Nephron (organoid): ENCODE measurements around the gene TDRD5.

Experiments
- H3K27ac Mint-ChIP-seq, 3 experiments: 2 replicates each; pipeline ENCODE4 v1.8.0; 2020; ENCODE audit warnings: mixed read lengths in 3 of 3, mild to moderate bottlenecking in 2 of 3, moderate library complexity in 1 of 3
- H3K27me3 Mint-ChIP-seq: 2 replicates; pipeline ENCODE4 v1.8.0; 2021; ENCODE audit warnings: low read depth, mild to moderate bottlenecking, moderate library complexity, mixed read lengths
- H3K36me3 Mint-ChIP-seq: 2 replicates; pipeline ENCODE4 v1.8.0; 2020; ENCODE audit warnings: low read depth, mixed read lengths
- H3K4me1 Mint-ChIP-seq: 2 replicates; pipeline ENCODE4 v1.8.0; 2020; ENCODE audit warnings: mixed read lengths
- H3K4me3 Mint-ChIP-seq, 3 experiments: 2 replicates each; pipeline ENCODE4 v1.8.0; 2020; ENCODE audit warnings: mild to moderate bottlenecking in 3 of 3, mixed read lengths in 3 of 3, moderate library complexity in 2 of 3
- H3K9me3 Mint-ChIP-seq: 2 replicates; pipeline ENCODE4 v1.8.0; 2020; ENCODE audit warnings: mixed read lengths
- CTCF ChIP-seq, 3 experiments: fragments of 200-600 bp; sonication (generic); IDR thresholded peaks; one replicate each; pipeline ENCODE4 v1.5.0; 2021; ENCODE audit warnings: antibody characterized with exemption in 3 of 3; ENCODE audit not compliant: unreplicated experiment in 3 of 3

Gene TDRD5

DNA sequence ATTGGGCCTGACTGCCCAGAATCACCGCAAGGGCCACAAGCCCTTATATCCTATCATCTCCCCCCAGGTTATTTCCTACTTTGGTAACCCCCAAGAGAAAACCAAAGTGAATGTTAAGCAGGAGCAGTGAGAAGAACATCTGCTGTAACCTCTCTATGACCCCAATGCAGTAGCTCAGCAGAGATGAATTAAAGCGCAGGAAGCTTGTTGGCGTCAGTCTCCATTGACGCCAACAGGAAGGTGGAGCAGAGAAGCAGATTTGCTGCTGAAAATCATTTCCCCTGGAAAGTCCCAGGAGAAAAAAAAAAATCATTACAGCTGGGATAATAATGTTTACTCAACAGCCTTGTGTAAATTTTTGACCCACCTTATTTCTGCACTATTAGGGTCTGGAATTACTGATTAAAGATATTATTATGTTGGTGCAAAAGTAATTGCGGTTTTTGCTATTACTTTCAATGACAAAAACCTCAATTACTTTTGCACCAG is 118.3 kb downstream of the TDRD5 start:
- H3K4me1 Mint-ChIP-seq: peaks cover 15% of the 10 kb centered on the region
- H3K4me3 Mint-ChIP-seq: no peak overlapping the region
- TF ChIP-seq CTCF (IDR thresholded peaks at IDR 0.05; ENCODE audit: unreplicated experiment in 3 of 3): no peak
- peaks cover 23% of the 10 kb centered on the region for H3K9me3 Mint-ChIP-seq
- H3K36me3 Mint-ChIP-seq: peaks cover 9% of the 10 kb centered on the region
- peaks cover 3% of the 10 kb centered on the region for H3K27me3 Mint-ChIP-seq
- H3K27ac Mint-ChIP-seq: peak overlapping the region in 1 of 3 experiments; percentile 36

GRCh38 chr1:179714159-179714558 is 122.5 kb downstream of the TDRD5 start:
- Mint-ChIP-seq H3K36me3 (peaks cover 20% of the 10 kb centered on the region), H3K27ac (no peak overlapping the region), H3K4me1 (peaks cover 6% of the 10 kb centered on the region), H3K9me3 (peaks cover 57% of the 10 kb centered on the region), H3K27me3 (no peaks in the 10 kb centered on the region), H3K4me3 (no peak overlapping the region)
- TF ChIP-seq CTCF (IDR thresholded peaks at IDR 0.05; ENCODE audit: unreplicated experiment in 3 of 3): no peak

- Mint-ChIP-seq H3K4me1 (peaks cover 4% of the 10 kb centered on the region), H3K9me3 (peaks cover 61% of the 10 kb centered on the region), H3K27ac (no peak overlapping the region), H3K36me3 (peaks cover 20% of the 10 kb centered on the region), H3K4me3 (no peak overlapping the region), H3K27me3 (no peaks in the 10 kb centered on the region)
- TF ChIP-seq CTCF (IDR thresholded peaks at IDR 0.05; ENCODE audit: unreplicated experiment in 3 of 3): no peak
These were observed 123.0 kb downstream of the TDRD5 start for GRCh38 chr1:179714623-179715022.

- H3K36me3 Mint-ChIP-seq: peaks cover 11% of the 10 kb centered on the region
- TF ChIP-seq CTCF (IDR thresholded peaks at IDR 0.05; ENCODE audit: unreplicated experiment in 3 of 3): no peak
- no peaks in the 10 kb centered on the region for H3K4me1 Mint-ChIP-seq
- H3K27me3 Mint-ChIP-seq: no peaks in the 10 kb centered on the region
- peaks cover 55% of the 10 kb centered on the region for H3K9me3 Mint-ChIP-seq
- H3K27ac Mint-ChIP-seq: no peak overlapping the region
- no peak overlapping the region for H3K4me3 Mint-ChIP-seq
These were observed 127.6 kb downstream of the TDRD5 start for GRCh38 chr1:179719272-179719671.

GRCh38 chr1:179728271-179728670 is 136.6 kb downstream of the TDRD5 start:
- Mint-ChIP-seq H3K27me3 (peaks cover 4% of the 10 kb centered on the region), H3K4me3 (no peak overlapping the region), H3K9me3 (no peaks in the 10 kb centered on the region), H3K36me3 (no peaks in the 10 kb centered on the region), H3K4me1 (no peaks in the 10 kb centered on the region), H3K27ac (no peak overlapping the region)
- no peak for TF ChIP-seq CTCF (IDR thresholded peaks at IDR 0.05; ENCODE audit: unreplicated experiment in 3 of 3)

DNA sequence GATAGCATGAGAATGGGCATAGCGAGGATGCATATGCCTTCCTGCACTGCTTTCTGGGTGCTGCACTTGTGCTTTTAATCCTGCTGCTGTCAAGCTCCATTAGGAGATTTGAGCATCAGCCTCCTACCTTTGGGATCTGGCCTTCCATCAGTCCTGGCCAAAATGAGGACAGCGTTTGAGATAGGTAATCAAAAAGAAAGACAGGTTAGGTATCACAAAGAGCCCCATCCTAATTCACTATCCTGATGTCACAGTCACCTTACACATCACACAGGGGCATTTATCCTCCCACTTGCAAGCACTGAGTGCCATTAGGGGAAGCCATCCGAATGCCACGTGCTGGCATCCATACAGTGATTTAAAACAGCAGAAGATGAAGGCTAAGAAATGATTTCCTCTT is 138.2 kb downstream of the TDRD5 start:
- Mint-ChIP-seq H3K27ac (no peak overlapping the region), H3K36me3 (no peaks in the 10 kb centered on the region), H3K9me3 (no peaks in the 10 kb centered on the region), H3K27me3 (peaks cover 4% of the 10 kb centered on the region), H3K4me3 (no peak overlapping the region), H3K4me1 (no peaks in the 10 kb centered on the region)
- TF ChIP-seq CTCF (IDR thresholded peaks at IDR 0.05; ENCODE audit: unreplicated experiment in 3 of 3): no peak
